Peyer's patch (tissue), 4 donors: Measurements from ENCODE around the gene ELFN1.

Experiments
- POLR2A ChIP-seq, 2 donors: fragments of 450-650 bp; IDR thresholded peaks; one replicate each; pipeline ENCODE4 v1.5.1; 2017; ENCODE audit warnings: antibody characterized with exemption in 2 of 2, mild to moderate bottlenecking in 2 of 2, moderate library complexity in 2 of 2
- TF ChIP-seq, protein P1 (sequence below), 6 experiments: fragments of 450-650 bp in 4 of 6; fragments of 200-600 bp in 2 of 6; sonication (generic) in 1 of 6; IDR thresholded peaks; one replicate each; pipeline ENCODE4 v1.5.1; 2017 to 2019; ENCODE audit warnings: antibody characterized with exemption in 6 of 6, mild to moderate bottlenecking in 3 of 6, moderate library complexity in 1 of 6

GRCh38 chr7:1719913-1720312, 49.8 kb downstream of the ELFN1 start:
- TF ChIP-seq, protein P1, sequence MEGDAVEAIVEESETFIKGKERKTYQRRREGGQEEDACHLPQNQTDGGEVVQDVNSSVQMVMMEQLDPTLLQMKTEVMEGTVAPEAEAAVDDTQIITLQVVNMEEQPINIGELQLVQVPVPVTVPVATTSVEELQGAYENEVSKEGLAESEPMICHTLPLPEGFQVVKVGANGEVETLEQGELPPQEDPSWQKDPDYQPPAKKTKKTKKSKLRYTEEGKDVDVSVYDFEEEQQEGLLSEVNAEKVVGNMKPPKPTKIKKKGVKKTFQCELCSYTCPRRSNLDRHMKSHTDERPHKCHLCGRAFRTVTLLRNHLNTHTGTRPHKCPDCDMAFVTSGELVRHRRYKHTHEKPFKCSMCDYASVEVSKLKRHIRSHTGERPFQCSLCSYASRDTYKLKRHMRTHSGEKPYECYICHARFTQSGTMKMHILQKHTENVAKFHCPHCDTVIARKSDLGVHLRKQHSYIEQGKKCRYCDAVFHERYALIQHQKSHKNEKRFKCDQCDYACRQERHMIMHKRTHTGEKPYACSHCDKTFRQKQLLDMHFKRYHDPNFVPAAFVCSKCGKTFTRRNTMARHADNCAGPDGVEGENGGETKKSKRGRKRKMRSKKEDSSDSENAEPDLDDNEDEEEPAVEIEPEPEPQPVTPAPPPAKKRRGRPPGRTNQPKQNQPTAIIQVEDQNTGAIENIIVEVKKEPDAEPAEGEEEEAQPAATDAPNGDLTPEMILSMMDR (IDR thresholded peaks at IDR 0.05): no peak
- no peak for TF ChIP-seq POLR2A (IDR thresholded peaks at IDR 0.05)
